Upper lobe of right lung (tissue), 1 donor: ENCODE results near the gene TMEM9. TPM values are rescaled to one million over a fixed set of nuclear protein-coding genes. Genes with fewer than 3 reads are reported as not detected.

Source experiments
- ATAC-seq: fragments of 200-7000 bp; cut with Tn5 transposase; one replicate; pipeline ENCODE4 v1.9.1; 2020; ENCODE audit warnings: mild to moderate bottlenecking, moderate library complexity
- DNase-seq: peaks from one replicate; pipeline ENCODE4 v3.0.0-alpha.2; 2020
- H3K27ac ChIP-seq: fragments of 200-600 bp; one replicate; pipeline ENCODE4 v1.8.0; 2022
- H3K27me3 ChIP-seq: fragments of 200-600 bp; one replicate; pipeline ENCODE4 v1.8.0; 2022; ENCODE audit warnings: mild to moderate bottlenecking
- H3K36me3 ChIP-seq: fragments of 200-600 bp; one replicate; pipeline ENCODE4 v1.8.0; 2022
- H3K4me1 ChIP-seq: fragments of 200-600 bp; one replicate; pipeline ENCODE4 v1.8.0; 2022
- H3K4me3 ChIP-seq: fragments of 200-600 bp; one replicate; pipeline ENCODE4 v1.8.0; 2022; ENCODE audit warnings: mild to moderate bottlenecking
- H3K9me3 ChIP-seq: fragments of 200-600 bp; one replicate; pipeline ENCODE4 v1.8.0; 2022
- intact Hi-C: fragments of 100-400 bp; cut with DNase I; formaldehyde crosslinking; loops from one replicate; pipeline ENCODE4 v1.11.0; 2022
- total RNA-seq: library from RNA; stranded (reverse); fragmentation: NEBNext Ultra II Directional; extraction: Animal tissue kit (Norgen Biotek cat#: 25700); gene quantifications from one replicate; pipeline ENCODE4 v1.2.1, GENCODE V29; 2021
- TF ChIP-seq, protein P1 (sequence below): fragments of 200-600 bp; IDR thresholded peaks from one replicate; pipeline ENCODE4 v1.8.0; 2022; ENCODE audit warnings: antibody characterized with exemption
- donor health status: DM: no; HTN: yes; CAD: no; lungs with severe emphysema.

TMEM9 gene
- total RNA-seq, 1 donor from 2014 or later = 59.3 TPM

DNA sequence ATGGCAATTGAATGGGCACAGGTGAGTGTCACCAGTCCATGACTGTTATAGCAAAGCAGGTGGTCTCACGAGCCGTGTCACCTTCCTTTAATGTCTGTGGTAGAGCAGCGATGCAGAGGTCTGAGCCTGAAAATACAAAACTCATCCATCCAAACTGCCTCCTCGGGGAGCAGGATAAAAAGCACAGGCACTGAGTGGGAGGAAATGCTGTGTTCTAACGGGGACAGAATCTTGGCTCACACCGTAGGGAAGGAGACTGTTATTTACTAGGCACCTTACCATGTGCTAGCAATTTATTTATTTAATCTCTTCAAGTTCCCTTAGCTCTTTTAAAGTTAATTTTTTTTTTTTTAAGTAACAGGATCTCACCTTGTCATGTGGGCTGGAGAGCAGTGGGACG lies 28.5 kb downstream of the TMEM9 start:
- TF ChIP-seq, protein P1, sequence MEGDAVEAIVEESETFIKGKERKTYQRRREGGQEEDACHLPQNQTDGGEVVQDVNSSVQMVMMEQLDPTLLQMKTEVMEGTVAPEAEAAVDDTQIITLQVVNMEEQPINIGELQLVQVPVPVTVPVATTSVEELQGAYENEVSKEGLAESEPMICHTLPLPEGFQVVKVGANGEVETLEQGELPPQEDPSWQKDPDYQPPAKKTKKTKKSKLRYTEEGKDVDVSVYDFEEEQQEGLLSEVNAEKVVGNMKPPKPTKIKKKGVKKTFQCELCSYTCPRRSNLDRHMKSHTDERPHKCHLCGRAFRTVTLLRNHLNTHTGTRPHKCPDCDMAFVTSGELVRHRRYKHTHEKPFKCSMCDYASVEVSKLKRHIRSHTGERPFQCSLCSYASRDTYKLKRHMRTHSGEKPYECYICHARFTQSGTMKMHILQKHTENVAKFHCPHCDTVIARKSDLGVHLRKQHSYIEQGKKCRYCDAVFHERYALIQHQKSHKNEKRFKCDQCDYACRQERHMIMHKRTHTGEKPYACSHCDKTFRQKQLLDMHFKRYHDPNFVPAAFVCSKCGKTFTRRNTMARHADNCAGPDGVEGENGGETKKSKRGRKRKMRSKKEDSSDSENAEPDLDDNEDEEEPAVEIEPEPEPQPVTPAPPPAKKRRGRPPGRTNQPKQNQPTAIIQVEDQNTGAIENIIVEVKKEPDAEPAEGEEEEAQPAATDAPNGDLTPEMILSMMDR = no peak
- Histone ChIP-seq H3K4me1 (no peaks in the 10 kb centered on the region), H3K36me3 (no peaks in the 10 kb centered on the region), H3K4me3 (no peak overlapping the region), H3K27me3 (no peaks in the 10 kb centered on the region), H3K9me3 (no peaks in the 10 kb centered on the region), H3K27ac (no peak overlapping the region)
- intact Hi-C loops = no loop called here
- DNase-seq = no peak
- ATAC-seq = no peak

DNA sequence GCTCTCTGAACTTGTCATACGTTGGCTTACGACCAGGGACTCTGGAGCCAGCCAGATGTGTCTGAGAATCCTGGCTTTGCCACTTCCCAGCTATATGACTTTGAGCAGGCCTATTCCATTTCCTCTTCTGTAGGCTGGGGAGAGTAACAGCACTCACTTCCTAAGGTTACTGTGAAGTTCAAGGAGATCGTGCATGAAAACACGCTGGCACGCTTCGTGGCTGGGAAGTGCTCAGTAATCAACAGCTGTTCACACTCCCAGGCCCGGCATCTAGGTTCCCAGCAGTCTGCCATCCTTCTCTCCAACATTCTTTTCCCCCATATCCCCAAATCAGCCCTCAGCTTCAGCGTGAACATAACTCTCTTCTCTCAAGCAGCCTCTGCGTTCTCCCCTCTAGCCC lies 29.3 kb downstream of the TMEM9 start:
- ATAC-seq (no peak), DNase-seq (no peak)
- no peak overlapping the region for H3K4me3 ChIP-seq
- no peaks in the 10 kb centered on the region for H3K36me3 ChIP-seq
- no peaks in the 10 kb centered on the region for H3K27me3 ChIP-seq
- intact Hi-C loops = no loop called here
- H3K9me3 ChIP-seq = no peaks in the 10 kb centered on the region
- H3K27ac ChIP-seq = no peak overlapping the region
- TF ChIP-seq, protein P1 = no peak
- H3K4me1 ChIP-seq = peaks cover 2% of the 10 kb centered on the region

- Histone ChIP-seq H3K27ac (no peak overlapping the region), H3K36me3 (no peaks in the 10 kb centered on the region), H3K27me3 (no peaks in the 10 kb centered on the region), H3K9me3 (no peaks in the 10 kb centered on the region), H3K4me3 (no peak overlapping the region), H3K4me1 (peaks cover 10% of the 10 kb centered on the region)
- ATAC-seq = no peak
- TF ChIP-seq, protein P1 = no peak
- intact Hi-C loops = no loop called here
- no peak for DNase-seq
Observed at GRCh38 chr1:201123866-201124265, 30.4 kb downstream of the TMEM9 start.

DNA sequence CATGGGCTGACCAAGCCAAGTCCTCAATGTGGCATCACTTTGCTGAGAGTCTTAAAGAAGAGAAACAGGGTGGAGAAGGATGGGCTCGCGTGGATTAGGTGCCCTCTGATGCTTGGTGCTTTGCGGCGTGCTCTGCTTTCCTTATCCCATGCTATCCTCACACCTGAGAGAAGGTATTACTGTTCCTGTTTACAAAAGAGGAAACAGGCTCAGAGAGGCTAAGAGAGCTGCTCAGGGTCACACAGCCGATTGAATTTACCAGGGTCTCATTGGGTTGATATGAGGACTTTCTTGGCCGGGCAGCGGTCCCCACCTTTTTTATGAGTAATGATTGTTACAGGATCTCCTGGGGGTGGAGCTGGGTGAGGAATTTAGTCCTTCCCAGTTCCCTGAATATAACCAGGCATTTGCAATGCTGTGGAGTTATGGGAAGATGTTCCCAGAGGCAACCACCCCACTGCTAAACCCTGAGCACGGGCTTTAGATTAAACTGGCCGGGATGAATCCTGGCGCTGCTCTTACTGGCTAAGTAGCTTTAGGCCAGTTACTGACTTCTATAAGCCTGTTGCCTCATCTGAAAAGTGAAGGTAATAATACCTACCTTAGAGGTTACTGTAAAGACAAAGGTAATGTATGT lies 31.8 kb downstream of the TMEM9 start:
- intact Hi-C loops = no loop called here
- ATAC-seq = no peak

DNA sequence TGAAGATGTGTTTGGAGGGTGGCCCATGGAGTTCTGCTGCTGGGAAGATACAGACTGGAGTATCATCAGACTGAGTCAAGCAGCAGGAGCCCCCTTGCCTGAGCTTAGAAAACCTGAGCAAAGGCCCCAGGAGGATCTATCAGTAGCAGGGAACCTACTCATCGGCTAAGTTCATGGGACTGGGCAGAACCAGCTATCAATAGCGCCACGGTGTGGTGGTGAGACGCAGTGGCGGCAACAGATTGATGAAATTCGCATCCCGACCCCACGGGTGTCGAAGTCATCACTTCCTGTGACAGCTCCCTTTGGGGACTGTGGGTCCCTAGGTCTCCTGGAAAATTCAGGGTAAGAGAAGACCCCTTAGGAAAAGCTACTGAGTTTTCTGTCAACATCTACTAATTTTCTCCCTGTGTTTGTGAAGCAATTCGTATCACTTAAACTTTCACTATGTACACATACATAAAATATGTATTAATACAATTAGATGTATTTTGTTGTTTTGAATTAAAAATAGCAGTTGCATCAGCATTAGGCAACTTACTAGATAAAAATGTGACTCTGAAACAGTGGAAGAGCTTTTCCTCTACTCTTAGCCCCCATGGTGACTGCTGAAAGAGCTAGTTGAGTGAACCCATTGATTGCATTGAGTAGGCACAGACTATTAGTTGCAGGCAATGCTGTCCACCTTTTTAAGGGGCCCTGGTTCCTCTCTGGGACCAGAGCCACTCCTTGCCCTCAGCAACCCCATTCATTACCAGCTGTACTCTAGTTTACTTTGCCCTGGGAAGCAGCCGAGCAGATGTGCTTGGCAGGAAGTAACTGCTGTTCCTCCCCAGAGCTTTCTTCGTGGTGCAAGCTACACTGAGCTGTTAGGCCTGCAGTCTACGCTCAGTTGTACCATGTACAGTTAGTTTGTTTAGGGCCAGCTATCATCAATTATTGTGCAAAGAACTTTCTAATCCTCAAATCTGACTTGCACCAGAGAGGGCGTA lies 34.8 kb downstream of the TMEM9 start:
- Histone ChIP-seq H3K4me3 (no peak overlapping the region), H3K27ac (no peak overlapping the region), H3K27me3 (peaks cover 3% of the 10 kb centered on the region), H3K4me1 (peaks cover 10% of the 10 kb centered on the region), H3K36me3 (no peaks in the 10 kb centered on the region), H3K9me3 (no peaks in the 10 kb centered on the region)
- intact Hi-C loops = loop anchor here (10.0 kb wide), 1 partner anchor 145 kb away; no protein-coding TSS in a partner anchor
- DNase-seq (no peak), ATAC-seq (peak; percentile 55)
- TF ChIP-seq, protein P1 = peak; percentile 59

More for the DNA sequence above, 31.8 kb downstream of the TMEM9 start:
- no peaks in the 10 kb centered on the region for H3K9me3 ChIP-seq
- H3K4me1 ChIP-seq = peaks cover 10% of the 10 kb centered on the region
- DNase-seq = no peak
- no peaks in the 10 kb centered on the region for H3K27me3 ChIP-seq
- TF ChIP-seq, protein P1 = no peak
- no peak overlapping the region for H3K4me3 ChIP-seq
- H3K27ac ChIP-seq = no peak overlapping the region
- H3K36me3 ChIP-seq = no peaks in the 10 kb centered on the region
